SK-N-SH (cell line): Measurements from ENCODE around the gene ARMC6. TPM values are rescaled to one million over a fixed set of nuclear protein-coding genes. Genes with fewer than 3 reads are reported as not detected.

ENCODE experiments used
- CTCF ChIA-PET: fragments of 300-600, 350-600 bp; formaldehyde crosslinking; extraction: SDS; loops from one replicate; lab custom pipeline; 2021; lab: Yijun Ruan, JAX
- POLR2A ChIA-PET: fragments of 350-600 bp; sonication (Branson Sonifier 250); formaldehyde crosslinking; extraction: SDS; loops from one replicate; lab custom pipeline; 2020; ENCODE audit warnings: antibody characterized with exemption, inconsistent platforms; lab: Yijun Ruan, JAX
- DNase-seq: peaks from one replicate; pipeline ENCODE4 v3.0.0; 2012
- H2AFZ ChIP-seq: fragments of 200-600 bp; sonication (generic); 2 replicates; pipeline ENCODE4 v1.8.1; 2016; ENCODE audit warnings: antibody characterized with exemption, mild to moderate bottlenecking, low read depth
- H3F3A ChIP-seq: fragments of 200-600 bp; sonication (generic); replicated peaks from 2 replicates; pipeline ENCODE3; 2016; ENCODE audit warnings: antibody characterized with exemption, mild to moderate bottlenecking; ENCODE audit not compliant: insufficient read depth
- H3K27ac ChIP-seq, 2 experiments: fragments of 200-500 bp in 1 of 2; fragments of 200-600 bp in 1 of 2; sonication (Bioruptor generic) in 1 of 2; sonication (generic), shearing (Covaris generic) in 1 of 2; 2 replicates each; pipeline versions ENCODE4 v1.5.1 to v1.6.1; 2014 to 2016; ENCODE audit warnings: low read depth in 2 of 2, inconsistent platforms in 1 of 2, low read length in 1 of 2, mild to moderate bottlenecking in 1 of 2, mixed read lengths in 1 of 2
- H3K27me3 ChIP-seq: fragments of 200-600 bp; sonication (generic), shearing (Covaris generic); 2 replicates; pipeline ENCODE4 v1.6.1; 2016; ENCODE audit warnings: mixed run types; ENCODE audit not compliant: insufficient read depth
- H3K36me3 ChIP-seq, 2 experiments: fragments of 200-500 bp in 1 of 2; fragments of 200-600 bp in 1 of 2; sonication (Bioruptor generic) in 1 of 2; sonication (generic) in 1 of 2; replicated peaks in 1 of 2; 2 replicates each; pipeline versions ENCODE3 to v1.5.1; 2014 to 2016; ENCODE audit warnings: low read length in 1 of 2, mild to moderate bottlenecking in 1 of 2; ENCODE audit not compliant: insufficient read depth in 2 of 2, control insufficient read depth in 1 of 2
- H3K4me1 ChIP-seq, 2 experiments: fragments of 200-500 bp in 1 of 2; fragments of 200-600 bp in 1 of 2; sonication (Bioruptor generic) in 1 of 2; sonication (generic), shearing (Covaris generic) in 1 of 2; 2 replicates each; pipeline versions ENCODE4 v1.5.1 to v1.6.1; 2014 to 2016; ENCODE audit warnings: low read depth in 1 of 2, low read length in 1 of 2, mixed run types in 1 of 2; ENCODE audit not compliant: insufficient read depth in 2 of 2, control insufficient read depth in 1 of 2
- H3K4me2 ChIP-seq: fragments of 200-600 bp; sonication (generic), shearing (Covaris generic); 2 replicates; pipeline ENCODE4 v1.6.1; 2017; ENCODE audit warnings: mixed run types
- H3K4me3 ChIP-seq, 2 experiments: fragments of 200-500 bp in 1 of 2; fragments of 200-600 bp in 1 of 2; sonication (Bioruptor generic) in 1 of 2; sonication (generic), shearing (Covaris generic) in 1 of 2; 2 replicates each; pipeline versions ENCODE4 v1.5.1 to v1.8.1; 2014 to 2016; ENCODE audit warnings: low read depth in 2 of 2, inconsistent platforms in 1 of 2, low read length in 1 of 2, mild to moderate bottlenecking in 1 of 2, mixed read lengths in 1 of 2, moderate library complexity in 1 of 2
- H3K79me2 ChIP-seq: fragments of 200-600 bp; sonication (generic); 2 replicates; pipeline ENCODE4 v1.8.1; 2017; ENCODE audit warnings: mild to moderate bottlenecking; ENCODE audit not compliant: insufficient read depth
- H3K9ac ChIP-seq: fragments of 200-600 bp; sonication (generic); 2 replicates; pipeline ENCODE4 v1.6.1; 2017; ENCODE audit warnings: mixed run types
- H3K9me2 ChIP-seq: fragments of 200-600 bp; sonication (generic); 2 replicates; pipeline ENCODE4 v1.6.1; 2017; ENCODE audit warnings: mixed run types
- H3K9me3 ChIP-seq: fragments of 200-600 bp; sonication (generic); 2 replicates; pipeline ENCODE4 v1.6.1; 2017; ENCODE audit warnings: mixed run types, mild to moderate bottlenecking, moderate library complexity
- H4K20me1 ChIP-seq: fragments of 200-600 bp; sonication (generic); 2 replicates; pipeline ENCODE4 v1.6.1; 2017; ENCODE audit warnings: mild to moderate bottlenecking, mixed run types; ENCODE audit not compliant: insufficient read depth
- EZH2phosphoT487 ChIP-seq: fragments of 200-600 bp; sonication (generic); IDR thresholded peaks from 2 replicates; pipeline ENCODE4 v1.6.1; 2017; ENCODE audit warnings: low read depth, mixed run types, mild to moderate bottlenecking, antibody characterized with exemption, moderate library complexity, borderline replicate concordance
- FOSL2 ChIP-seq: IDR thresholded peaks from 2 replicates; pipeline ENCODE4 v1.4.0; 2012; ENCODE audit warnings: low read depth, mild to moderate bottlenecking, moderate library complexity, borderline replicate concordance
- MEF2A ChIP-seq: IDR thresholded peaks from 2 replicates; pipeline ENCODE4 v1.4.0; 2012; ENCODE audit warnings: low read depth, borderline replicate concordance
- MXI1 ChIP-seq: IDR thresholded peaks from 2 replicates; pipeline ENCODE4 v1.6.1; 2012; ENCODE audit warnings: mild to moderate bottlenecking, low read depth, low read length, improper control_type of control experiment
- POLR2AphosphoS5 ChIP-seq: IDR thresholded peaks from 2 replicates; pipeline ENCODE4 v1.6.1; 2012; ENCODE audit warnings: low read depth, low read length
- RAD21 ChIP-seq: IDR thresholded peaks from 2 replicates; pipeline ENCODE4 v1.6.1; 2012; ENCODE audit warnings: mild to moderate bottlenecking, low read length
- RXRA ChIP-seq: IDR thresholded peaks from 2 replicates; pipeline ENCODE4 v1.4.0; 2012; ENCODE audit warnings: low read depth, mild to moderate bottlenecking, borderline replicate concordance
- TCF12 ChIP-seq: IDR thresholded peaks from 2 replicates; pipeline ENCODE4 v1.4.0; 2012
- WGBS: methylation state at CpG from one replicate; pipeline ENCODE4 v1.1.6; 2017; ENCODE audit warnings: low lambda C conversion rate; 5-methylcytosine and 5-hydroxymethylcytosine counted together
- polyA plus RNA-seq, 3 experiments: library from polyadenylated mRNA; depleted of rRNA; stranded (reverse); fragments of >200 nt; gene quantifications; 2 replicates each; pipeline ENCODE4 v1.2.3, GENCODE V29; 2012
- TF ChIP-seq, protein P1 (sequence below): IDR thresholded peaks from 2 replicates; pipeline ENCODE4 v1.4.0; 2012; ENCODE audit warnings: low read depth, borderline replicate concordance
- TF ChIP-seq, protein P2 (sequence below): IDR thresholded peaks from 2 replicates; pipeline ENCODE4 v1.4.0; 2012; ENCODE audit warnings: low read depth
- TF ChIP-seq, protein P3 (sequence below): fragments of 150-350 bp; IDR thresholded peaks from 2 replicates; pipeline ENCODE4 v1.6.1; 2016; ENCODE audit warnings: mild to moderate bottlenecking, low read depth, low read length
- TF ChIP-seq, protein P4 (sequence below): fragments of 150-350 bp; IDR thresholded peaks from 2 replicates; pipeline ENCODE4 v1.6.1; 2017; ENCODE audit warnings: antibody characterized with exemption, low read length, low read depth, borderline replicate concordance
- TF ChIP-seq, protein P5 (sequence below): IDR thresholded peaks from 2 replicates; pipeline ENCODE4 v1.6.1; 2012; ENCODE audit warnings: mild to moderate bottlenecking, low read depth, low read length, moderate library complexity

Gene ARMC6
- polyA plus RNA-seq, 1 of the 3 experiments (the other 2 are of a cell fraction): 34.7 TPM

DNA sequence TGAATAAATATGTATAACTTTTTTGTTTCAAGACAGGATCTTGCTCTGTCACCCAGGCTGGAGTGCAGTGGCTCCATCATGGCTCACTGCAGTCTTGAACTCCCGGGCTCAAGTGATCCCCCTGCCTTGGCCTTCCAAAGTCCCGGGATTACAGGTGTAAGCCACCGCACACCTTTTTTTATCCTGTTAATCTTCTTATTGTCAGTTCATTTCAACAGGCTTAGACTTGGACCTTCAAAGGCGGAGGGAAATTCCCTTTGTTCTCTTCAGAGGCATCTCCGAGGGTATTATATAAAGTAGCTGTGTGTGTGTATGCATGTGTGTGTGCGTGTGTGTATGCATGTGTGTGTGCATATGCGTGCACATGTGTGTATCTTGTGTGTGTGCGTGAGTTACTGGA lies 35.1 kb upstream of the ARMC6 start:
- WGBS: over 99% methylated on average over 8 of the region's 8 CpGs
- no peaks in the 10 kb centered on the region for H3K9me2 ChIP-seq
- H3K4me1 ChIP-seq: peaks cover 0 to 11% of the 10 kb centered on the region in 2 experiments; a peak in 1 of 4 replicates
- CTCF ChIA-PET: interaction anchor here (1.7 to 1.8 kb wide), 2 partner anchors 11 to 104 kb away, joined by 5 to 8 read pairs; no protein-coding TSS in a partner anchor
- H3K79me2 ChIP-seq: peaks cover 10% of the 10 kb centered on the region; the same call in 1 of the 2 replicates
- no peak overlapping the region for H3K27ac ChIP-seq
- no peak overlapping the region for H3K4me2 ChIP-seq
- H3K27me3 ChIP-seq: no peaks in the 10 kb centered on the region
- H4K20me1 ChIP-seq: peaks cover 3% of the 10 kb centered on the region; the same call in 1 of the 2 replicates
- DNase-seq: no peak
- peaks cover 40 to 46% of the 10 kb centered on the region in 2 experiments for H3K36me3 ChIP-seq
- POLR2A ChIA-PET: no interaction called here
- H3K9ac ChIP-seq: no peak overlapping the region
- H3K4me3 ChIP-seq: no peak overlapping the region
- TF ChIP-seq, protein P1, sequence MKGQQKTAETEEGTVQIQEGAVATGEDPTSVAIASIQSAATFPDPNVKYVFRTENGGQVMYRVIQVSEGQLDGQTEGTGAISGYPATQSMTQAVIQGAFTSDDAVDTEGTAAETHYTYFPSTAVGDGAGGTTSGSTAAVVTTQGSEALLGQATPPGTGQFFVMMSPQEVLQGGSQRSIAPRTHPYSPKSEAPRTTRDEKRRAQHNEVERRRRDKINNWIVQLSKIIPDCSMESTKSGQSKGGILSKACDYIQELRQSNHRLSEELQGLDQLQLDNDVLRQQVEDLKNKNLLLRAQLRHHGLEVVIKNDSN: no peak
- no peak for TF ChIP-seq TCF12
- no peak for TF ChIP-seq RAD21
- TF ChIP-seq, protein P2, sequence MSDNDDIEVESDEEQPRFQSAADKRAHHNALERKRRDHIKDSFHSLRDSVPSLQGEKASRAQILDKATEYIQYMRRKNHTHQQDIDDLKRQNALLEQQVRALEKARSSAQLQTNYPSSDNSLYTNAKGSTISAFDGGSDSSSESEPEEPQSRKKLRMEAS: no peak
- no peak for TF ChIP-seq MEF2A
- TF ChIP-seq, protein P3, sequence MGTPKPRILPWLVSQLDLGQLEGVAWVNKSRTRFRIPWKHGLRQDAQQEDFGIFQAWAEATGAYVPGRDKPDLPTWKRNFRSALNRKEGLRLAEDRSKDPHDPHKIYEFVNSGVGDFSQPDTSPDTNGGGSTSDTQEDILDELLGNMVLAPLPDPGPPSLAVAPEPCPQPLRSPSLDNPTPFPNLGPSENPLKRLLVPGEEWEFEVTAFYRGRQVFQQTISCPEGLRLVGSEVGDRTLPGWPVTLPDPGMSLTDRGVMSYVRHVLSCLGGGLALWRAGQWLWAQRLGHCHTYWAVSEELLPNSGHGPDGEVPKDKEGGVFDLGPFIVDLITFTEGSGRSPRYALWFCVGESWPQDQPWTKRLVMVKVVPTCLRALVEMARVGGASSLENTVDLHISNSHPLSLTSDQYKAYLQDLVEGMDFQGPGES: no peak
- TF ChIP-seq EZH2phosphoT487: no peak
- TF ChIP-seq, protein P4, sequence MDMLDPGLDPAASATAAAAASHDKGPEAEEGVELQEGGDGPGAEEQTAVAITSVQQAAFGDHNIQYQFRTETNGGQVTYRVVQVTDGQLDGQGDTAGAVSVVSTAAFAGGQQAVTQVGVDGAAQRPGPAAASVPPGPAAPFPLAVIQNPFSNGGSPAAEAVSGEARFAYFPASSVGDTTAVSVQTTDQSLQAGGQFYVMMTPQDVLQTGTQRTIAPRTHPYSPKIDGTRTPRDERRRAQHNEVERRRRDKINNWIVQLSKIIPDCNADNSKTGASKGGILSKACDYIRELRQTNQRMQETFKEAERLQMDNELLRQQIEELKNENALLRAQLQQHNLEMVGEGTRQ: no peak
- TF ChIP-seq MXI1: no peak
- no peak for TF ChIP-seq RXRA
- TF ChIP-seq, protein P5, sequence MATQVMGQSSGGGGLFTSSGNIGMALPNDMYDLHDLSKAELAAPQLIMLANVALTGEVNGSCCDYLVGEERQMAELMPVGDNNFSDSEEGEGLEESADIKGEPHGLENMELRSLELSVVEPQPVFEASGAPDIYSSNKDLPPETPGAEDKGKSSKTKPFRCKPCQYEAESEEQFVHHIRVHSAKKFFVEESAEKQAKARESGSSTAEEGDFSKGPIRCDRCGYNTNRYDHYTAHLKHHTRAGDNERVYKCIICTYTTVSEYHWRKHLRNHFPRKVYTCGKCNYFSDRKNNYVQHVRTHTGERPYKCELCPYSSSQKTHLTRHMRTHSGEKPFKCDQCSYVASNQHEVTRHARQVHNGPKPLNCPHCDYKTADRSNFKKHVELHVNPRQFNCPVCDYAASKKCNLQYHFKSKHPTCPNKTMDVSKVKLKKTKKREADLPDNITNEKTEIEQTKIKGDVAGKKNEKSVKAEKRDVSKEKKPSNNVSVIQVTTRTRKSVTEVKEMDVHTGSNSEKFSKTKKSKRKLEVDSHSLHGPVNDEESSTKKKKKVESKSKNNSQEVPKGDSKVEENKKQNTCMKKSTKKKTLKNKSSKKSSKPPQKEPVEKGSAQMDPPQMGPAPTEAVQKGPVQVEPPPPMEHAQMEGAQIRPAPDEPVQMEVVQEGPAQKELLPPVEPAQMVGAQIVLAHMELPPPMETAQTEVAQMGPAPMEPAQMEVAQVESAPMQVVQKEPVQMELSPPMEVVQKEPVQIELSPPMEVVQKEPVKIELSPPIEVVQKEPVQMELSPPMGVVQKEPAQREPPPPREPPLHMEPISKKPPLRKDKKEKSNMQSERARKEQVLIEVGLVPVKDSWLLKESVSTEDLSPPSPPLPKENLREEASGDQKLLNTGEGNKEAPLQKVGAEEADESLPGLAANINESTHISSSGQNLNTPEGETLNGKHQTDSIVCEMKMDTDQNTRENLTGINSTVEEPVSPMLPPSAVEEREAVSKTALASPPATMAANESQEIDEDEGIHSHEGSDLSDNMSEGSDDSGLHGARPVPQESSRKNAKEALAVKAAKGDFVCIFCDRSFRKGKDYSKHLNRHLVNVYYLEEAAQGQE: no peak
- no peak for TF ChIP-seq POLR2AphosphoS5
- no peak for TF ChIP-seq FOSL2
- no peaks in the 10 kb centered on the region for H3K9me3 ChIP-seq
- H2AFZ ChIP-seq: no peak overlapping the region
- peaks cover 4% of the 10 kb centered on the region for H3F3A ChIP-seq
